ENCODE results near the gene TANC1.
A peak's percentile ranks its signal among the peaks of the same experiment; 100 is the strongest.

Gene TANC1

DNA sequence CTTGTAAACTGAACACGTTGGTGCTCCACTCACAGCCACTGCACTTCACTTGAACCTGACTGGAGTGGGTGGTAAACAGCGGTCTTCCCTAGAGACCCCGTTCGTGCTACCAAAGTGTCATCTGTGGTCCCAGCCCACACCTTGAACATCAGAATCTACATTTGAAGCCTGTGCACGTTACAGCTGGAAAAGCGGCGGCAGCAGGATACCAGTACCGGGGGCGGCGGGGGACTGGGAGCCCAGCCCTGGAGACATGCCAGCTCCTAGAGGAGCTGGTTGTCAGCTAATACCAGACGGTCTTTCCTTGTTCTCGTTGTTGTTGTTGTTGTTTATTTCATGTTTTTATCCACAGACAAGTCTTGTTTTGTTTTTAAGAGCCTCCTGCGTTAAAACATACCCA is 161.4 kb downstream of the TANC1 start:
- Histone ChIP-seq H3K9me3 (replicated peaks in 1 of 2; ENCODE audit: control insufficient read depth in 2 of 2, insufficient read depth in 1 of 2, low read depth in 1 of 2, low read length in 2 of 2) (peaks cover 0 to 11% of the 10 kb centered on the region in 2 donors), H3K4me2 (ENCODE audit: insufficient read depth, low read length, poor library complexity, severe bottlenecking) (no peak overlapping the region), H2BK12ac (ENCODE audit: low read length) (no peak overlapping the region), H3K14ac (ENCODE audit: low read length) (no peak overlapping the region), H3K4ac (ENCODE audit: low read length) (no peak overlapping the region), H3K79me1 (ENCODE audit: low read depth, low read length) (no peaks in the 10 kb centered on the region), H3K4me1 (ENCODE audit: control insufficient read depth in 2 of 2, insufficient read depth in 1 of 2, low read depth in 1 of 2, low read length in 2 of 2) (peaks cover 0 to 6% of the 10 kb centered on the region in 2 donors), H3K36me3 (replicated peaks in 1 of 2; ENCODE audit: control insufficient read depth in 2 of 2, insufficient read depth in 2 of 2, low read length in 2 of 2) (peaks cover 0 to 3% of the 10 kb centered on the region in 2 donors), H2AFZ (ENCODE audit: low read length) (no peak overlapping the region), H3K9ac (ENCODE audit: low read depth, low read length, poor library complexity) (no peak overlapping the region), H2AK5ac (ENCODE audit: low read depth, low read length) (no peak overlapping the region), H3K27ac (replicated peaks; ENCODE audit: low read length) (no peak overlapping the region), H4K91ac (ENCODE audit: low read depth, low read length, poor library complexity) (no peak overlapping the region), H3K18ac (ENCODE audit: low read length) (peak overlapping the region; percentile 31), H3K27me3 (ENCODE audit: control insufficient read depth in 3 of 3, insufficient read depth in 3 of 3, low read depth in 1 of 3, low read length in 3 of 3) (no peaks in the 10 kb centered on the region), H2BK120ac (ENCODE audit: low read depth, low read length) (no peak overlapping the region), H2BK5ac (ENCODE audit: low read length) (no peak overlapping the region), H2BK15ac (ENCODE audit: low read length) (no peak overlapping the region), H3K23ac (ENCODE audit: low read depth, low read length, poor library complexity) (no peak overlapping the region), H3K4me3 (ENCODE audit: low read length in 2 of 2) (no peak overlapping the region), H4K8ac (ENCODE audit: low read depth, low read length) (no peak overlapping the region)
- no CpG with 5 or more reads among the region's 13 CpGs for WGBS, 2 donors (ENCODE audit: extremely low coverage in 2 of 2, insufficient read length in 2 of 2, insufficient replicate concordance in 1 of 2)
- DNase-seq (ENCODE audit: low spot score), result no peak

DNA sequence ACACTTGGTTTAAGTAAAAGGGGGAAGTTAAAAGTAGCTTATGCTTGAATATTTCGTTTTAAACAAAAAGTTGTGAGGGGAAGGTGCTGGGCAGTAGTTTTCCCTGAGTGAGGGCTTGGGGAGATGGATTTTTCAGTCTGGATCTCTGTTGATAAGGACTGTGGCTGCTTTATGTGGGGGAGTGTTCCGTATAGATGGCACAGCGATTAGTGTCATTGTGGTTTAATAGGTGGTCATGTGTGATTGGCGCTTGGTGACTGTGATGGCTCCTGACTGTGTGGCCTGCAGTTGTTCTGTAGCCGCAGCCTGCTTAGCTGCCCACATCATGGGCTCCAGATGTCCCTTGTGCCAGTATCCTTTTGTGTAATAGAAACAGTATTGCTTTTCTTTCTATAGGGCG is 161.9 kb downstream of the TANC1 start:
- H3K4ac ChIP-seq (ENCODE audit: low read length), result no peak overlapping the region
- peaks cover 0 to 3% of the 10 kb centered on the region in 2 donors for H3K36me3 ChIP-seq (replicated peaks in 1 of 2; ENCODE audit: control insufficient read depth in 2 of 2, insufficient read depth in 2 of 2, low read length in 2 of 2)
- no peak overlapping the region for H3K23ac ChIP-seq (ENCODE audit: low read depth, low read length, poor library complexity)
- no peak for DNase-seq (ENCODE audit: low spot score)
- H2AFZ ChIP-seq (ENCODE audit: low read length), result no peak overlapping the region
- no peak overlapping the region for H2BK15ac ChIP-seq (ENCODE audit: low read length)
- no peaks in the 10 kb centered on the region for H3K27me3 ChIP-seq (ENCODE audit: control insufficient read depth in 3 of 3, insufficient read depth in 3 of 3, low read depth in 1 of 3, low read length in 3 of 3)
- no peak overlapping the region for H3K4me2 ChIP-seq (ENCODE audit: insufficient read depth, low read length, poor library complexity, severe bottlenecking)
- no peak overlapping the region for H2BK12ac ChIP-seq (ENCODE audit: low read length)
- no peak overlapping the region for H3K14ac ChIP-seq (ENCODE audit: low read length)
- H2BK5ac ChIP-seq (ENCODE audit: low read length), result no peak overlapping the region
- no peak overlapping the region for H4K91ac ChIP-seq (ENCODE audit: low read depth, low read length, poor library complexity)
- H3K27ac ChIP-seq (replicated peaks; ENCODE audit: low read length), result no peak overlapping the region
- H2AK5ac ChIP-seq (ENCODE audit: low read depth, low read length), result no peak overlapping the region
- H3K9me3 ChIP-seq (replicated peaks in 1 of 2; ENCODE audit: control insufficient read depth in 2 of 2, insufficient read depth in 1 of 2, low read depth in 1 of 2, low read length in 2 of 2), result peaks cover 0 to 11% of the 10 kb centered on the region in 2 donors
- no peak overlapping the region for H3K18ac ChIP-seq (ENCODE audit: low read length)
- H4K8ac ChIP-seq (ENCODE audit: low read depth, low read length), result no peak overlapping the region
- no peak overlapping the region for H3K4me3 ChIP-seq (ENCODE audit: low read length in 2 of 2)
- H3K79me1 ChIP-seq (ENCODE audit: low read depth, low read length), result no peaks in the 10 kb centered on the region
- no peak overlapping the region for H2BK120ac ChIP-seq (ENCODE audit: low read depth, low read length)
- H3K4me1 ChIP-seq (ENCODE audit: control insufficient read depth in 2 of 2, insufficient read depth in 1 of 2, low read depth in 1 of 2, low read length in 2 of 2), result peaks cover 2 to 7% of the 10 kb centered on the region in 2 donors
- no peak overlapping the region for H3K9ac ChIP-seq (ENCODE audit: low read depth, low read length, poor library complexity)
- no CpG with 5 or more reads among the region's 6 CpGs for WGBS, 2 donors (ENCODE audit: extremely low coverage in 2 of 2, insufficient read length in 2 of 2, insufficient replicate concordance in 1 of 2)

GRCh38 chr2:159131267-159131913 is 162.9 kb downstream of the TANC1 start:
- Histone ChIP-seq H3K4me2 (ENCODE audit: insufficient read depth, low read length, poor library complexity, severe bottlenecking) (no peak overlapping the region), H3K4me1 (ENCODE audit: control insufficient read depth in 2 of 2, insufficient read depth in 1 of 2, low read depth in 1 of 2, low read length in 2 of 2) (peaks cover 13 to 14% of the 10 kb centered on the region in 2 donors), H2BK12ac (ENCODE audit: low read length) (no peak overlapping the region), H4K8ac (ENCODE audit: low read depth, low read length) (no peak overlapping the region), H4K91ac (ENCODE audit: low read depth, low read length, poor library complexity) (no peak overlapping the region), H3K4ac (ENCODE audit: low read length) (no peak overlapping the region), H3K79me1 (ENCODE audit: low read depth, low read length) (no peaks in the 10 kb centered on the region), H3K36me3 (replicated peaks in 1 of 2; ENCODE audit: control insufficient read depth in 2 of 2, insufficient read depth in 2 of 2, low read length in 2 of 2) (peaks cover 0 to 3% of the 10 kb centered on the region in 2 donors), H3K27ac (replicated peaks; ENCODE audit: low read length) (no peak overlapping the region), H2BK120ac (ENCODE audit: low read depth, low read length) (no peak overlapping the region), H2AK5ac (ENCODE audit: low read depth, low read length) (no peak overlapping the region), H3K14ac (ENCODE audit: low read length) (no peak overlapping the region), H2AFZ (ENCODE audit: low read length) (no peak overlapping the region), H3K9me3 (replicated peaks in 1 of 2; ENCODE audit: control insufficient read depth in 2 of 2, insufficient read depth in 1 of 2, low read depth in 1 of 2, low read length in 2 of 2) (peaks cover 0 to 11% of the 10 kb centered on the region in 2 donors), H2BK15ac (ENCODE audit: low read length) (no peak overlapping the region), H3K9ac (ENCODE audit: low read depth, low read length, poor library complexity) (no peak overlapping the region), H3K4me3 (ENCODE audit: low read length in 2 of 2) (no peak overlapping the region), H3K18ac (ENCODE audit: low read length) (no peak overlapping the region), H3K23ac (ENCODE audit: low read depth, low read length, poor library complexity) (no peak overlapping the region), H2BK5ac (ENCODE audit: low read length) (no peak overlapping the region), H3K27me3 (ENCODE audit: control insufficient read depth in 3 of 3, insufficient read depth in 3 of 3, low read depth in 1 of 3, low read length in 3 of 3) (no peaks in the 10 kb centered on the region)
- no CpG with 5 or more reads among the region's 7 CpGs for WGBS, 2 donors (ENCODE audit: extremely low coverage in 2 of 2, insufficient read length in 2 of 2, insufficient replicate concordance in 1 of 2)
- DNase-seq (ENCODE audit: low spot score), result no peak

DNA sequence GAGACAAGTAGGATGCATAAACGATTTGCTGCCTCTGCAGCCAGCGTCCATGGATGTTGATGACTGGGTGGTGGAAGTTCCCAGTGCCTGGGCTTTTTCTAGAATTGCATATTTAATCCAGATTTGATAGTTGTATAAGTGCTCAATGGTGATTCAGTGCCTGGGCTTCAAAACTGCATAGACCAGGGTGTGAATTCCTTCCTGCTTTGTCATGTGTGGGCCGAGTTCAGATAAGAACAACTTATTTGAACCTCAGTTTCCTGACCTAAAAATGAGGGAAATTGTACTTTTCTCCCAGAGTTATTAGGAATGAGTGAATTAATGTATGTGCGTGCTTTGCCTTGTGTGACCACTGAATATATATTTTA is 163.5 kb downstream of the TANC1 start:
- Histone ChIP-seq H3K23ac (ENCODE audit: low read depth, low read length, poor library complexity) (no peak overlapping the region), H3K14ac (ENCODE audit: low read length) (no peak overlapping the region), H3K9ac (ENCODE audit: low read depth, low read length, poor library complexity) (no peak overlapping the region), H3K27me3 (ENCODE audit: control insufficient read depth in 3 of 3, insufficient read depth in 3 of 3, low read depth in 1 of 3, low read length in 3 of 3) (no peaks in the 10 kb centered on the region), H2BK120ac (ENCODE audit: low read depth, low read length) (no peak overlapping the region), H3K4ac (ENCODE audit: low read length) (no peak overlapping the region), H2BK5ac (ENCODE audit: low read length) (no peak overlapping the region), H3K79me1 (ENCODE audit: low read depth, low read length) (no peaks in the 10 kb centered on the region), H3K9me3 (replicated peaks in 1 of 2; ENCODE audit: control insufficient read depth in 2 of 2, insufficient read depth in 1 of 2, low read depth in 1 of 2, low read length in 2 of 2) (peaks cover 0 to 8% of the 10 kb centered on the region in 2 donors), H2BK15ac (ENCODE audit: low read length) (no peak overlapping the region), H3K36me3 (replicated peaks in 1 of 2; ENCODE audit: control insufficient read depth in 2 of 2, insufficient read depth in 2 of 2, low read length in 2 of 2) (peaks cover 0 to 3% of the 10 kb centered on the region in 2 donors), H3K4me1 (ENCODE audit: control insufficient read depth in 2 of 2, insufficient read depth in 1 of 2, low read depth in 1 of 2, low read length in 2 of 2) (peaks cover 14 to 15% of the 10 kb centered on the region in 2 donors), H3K18ac (ENCODE audit: low read length) (no peak overlapping the region), H2AFZ (ENCODE audit: low read length) (no peak overlapping the region), H3K4me2 (ENCODE audit: insufficient read depth, low read length, poor library complexity, severe bottlenecking) (no peak overlapping the region), H2BK12ac (ENCODE audit: low read length) (no peak overlapping the region), H4K91ac (ENCODE audit: low read depth, low read length, poor library complexity) (no peak overlapping the region), H3K4me3 (ENCODE audit: low read length in 2 of 2) (no peak overlapping the region), H4K8ac (ENCODE audit: low read depth, low read length) (no peak overlapping the region), H3K27ac (replicated peaks; ENCODE audit: low read length) (no peak overlapping the region), H2AK5ac (ENCODE audit: low read depth, low read length) (no peak overlapping the region)
- no peak for DNase-seq (ENCODE audit: low spot score)
- no CpG with 5 or more reads among the region's 4 CpGs for WGBS, 2 donors (ENCODE audit: extremely low coverage in 2 of 2, insufficient read length in 2 of 2, insufficient replicate concordance in 1 of 2)
